Thymus (tissue), 11 donors: ENCODE results near the gene CD2BP2. TPM values are rescaled to one million over a fixed set of nuclear protein-coding genes. Genes with fewer than 3 reads are reported as not detected.

Experiments used
- DNase-seq, 9 donors: peaks; one replicate each; pipeline ENCODE4 v3.0.0-alpha.2; 2013; ENCODE audit warnings: low spot score in 9 of 9, low read depth in 6 of 9, missing footprints in 1 of 9
- H3K27ac ChIP-seq, 2 donors: one replicate each; pipeline ENCODE4 v1.5.1; 2013; ENCODE audit warnings: control low read depth in 1 of 2, low read depth in 1 of 2, low read length in 1 of 2, mild to moderate bottlenecking in 1 of 2, moderate library complexity in 1 of 2
- H3K27me3 ChIP-seq, 2 donors: one replicate each; pipeline ENCODE4 v1.5.1; 2013; ENCODE audit warnings: low read length in 1 of 2; ENCODE audit not compliant: control insufficient read depth in 2 of 2, insufficient read depth in 1 of 2
- H3K36me3 ChIP-seq, 2 donors: one replicate each; pipeline ENCODE4 v1.5.1; 2013; ENCODE audit warnings: low read length in 1 of 2, mild to moderate bottlenecking in 1 of 2, moderate library complexity in 1 of 2; ENCODE audit not compliant: control insufficient read depth in 2 of 2, insufficient read depth in 2 of 2
- H3K4me1 ChIP-seq, 2 donors: one replicate each; pipeline ENCODE4 v1.5.1; 2013; ENCODE audit warnings: low read length in 2 of 2; ENCODE audit not compliant: control insufficient read depth in 2 of 2, insufficient read depth in 2 of 2
- H3K4me3 ChIP-seq, 2 donors: one replicate each; pipeline ENCODE4 v1.5.1; 2013; ENCODE audit warnings: low read length in 2 of 2, control low read depth in 1 of 2, mild to moderate bottlenecking in 1 of 2
- H3K9me3 ChIP-seq, 2 donors: one replicate each; pipeline ENCODE4 v1.5.1; 2013; ENCODE audit warnings: low read length in 1 of 2, mild to moderate bottlenecking in 1 of 2; ENCODE audit not compliant: control insufficient read depth in 2 of 2, insufficient read depth in 1 of 2
- WGBS: extraction: QIAGEN DNeasy Blood & Tissue Kit; methylation state at CpG from one replicate; pipeline ENCODE4 v1.1.7; 2013; 5-methylcytosine and 5-hydroxymethylcytosine counted together
- polyA plus RNA-seq: library from polyadenylated mRNA; stranded (reverse); fragments of 200-250 nt; gene quantifications from one replicate; pipeline ENCODE4 v1.2.3, GENCODE V29; 2013
- total RNA-seq: library from RNA; stranded (reverse); fragments of 120-200 nt; gene quantifications from one replicate; pipeline ENCODE4 v1.2.4, GENCODE V29; 2013
- donor health status: healthy.

The CD2BP2 gene
- total and polyA plus RNA-seq, 2 donors = 48.0 to 49.5 TPM

DNA sequence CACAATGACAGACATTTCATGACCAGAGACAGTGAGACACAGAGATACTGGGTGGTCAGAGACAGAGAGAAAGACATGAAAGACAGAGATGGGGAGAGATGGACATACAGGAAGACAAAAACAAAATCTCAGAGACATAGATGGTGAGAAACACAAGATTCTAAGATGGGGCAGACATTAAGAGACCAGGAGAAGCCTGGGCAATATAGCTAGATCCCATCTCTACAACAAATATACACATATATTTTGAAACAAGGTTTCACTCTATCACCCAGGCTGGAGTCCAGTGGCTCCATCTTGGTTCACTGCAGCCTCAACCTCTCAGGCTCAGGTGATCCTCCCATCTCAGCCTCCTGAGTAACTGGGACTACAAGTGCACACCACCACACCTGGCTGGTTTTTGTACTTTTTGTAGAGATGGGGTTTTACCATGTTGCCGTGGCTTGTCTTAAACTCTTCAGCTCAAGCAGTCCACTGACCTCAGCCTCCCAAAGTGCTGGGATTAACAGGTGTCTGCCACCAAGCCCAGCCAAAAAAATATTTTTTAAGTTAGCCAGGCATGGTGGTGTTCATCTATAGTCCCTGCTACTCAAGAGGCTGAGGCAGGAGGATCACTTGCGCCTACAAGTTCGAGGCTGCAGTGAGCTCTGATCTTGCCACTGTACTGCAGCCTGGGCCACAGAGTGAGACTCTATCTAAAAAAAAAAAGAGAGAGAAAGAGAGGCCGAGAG is 25.1 kb upstream of the CD2BP2 start:
- H3K27ac ChIP-seq = peak overlapping the region; percentile 47 to 100

DNA sequence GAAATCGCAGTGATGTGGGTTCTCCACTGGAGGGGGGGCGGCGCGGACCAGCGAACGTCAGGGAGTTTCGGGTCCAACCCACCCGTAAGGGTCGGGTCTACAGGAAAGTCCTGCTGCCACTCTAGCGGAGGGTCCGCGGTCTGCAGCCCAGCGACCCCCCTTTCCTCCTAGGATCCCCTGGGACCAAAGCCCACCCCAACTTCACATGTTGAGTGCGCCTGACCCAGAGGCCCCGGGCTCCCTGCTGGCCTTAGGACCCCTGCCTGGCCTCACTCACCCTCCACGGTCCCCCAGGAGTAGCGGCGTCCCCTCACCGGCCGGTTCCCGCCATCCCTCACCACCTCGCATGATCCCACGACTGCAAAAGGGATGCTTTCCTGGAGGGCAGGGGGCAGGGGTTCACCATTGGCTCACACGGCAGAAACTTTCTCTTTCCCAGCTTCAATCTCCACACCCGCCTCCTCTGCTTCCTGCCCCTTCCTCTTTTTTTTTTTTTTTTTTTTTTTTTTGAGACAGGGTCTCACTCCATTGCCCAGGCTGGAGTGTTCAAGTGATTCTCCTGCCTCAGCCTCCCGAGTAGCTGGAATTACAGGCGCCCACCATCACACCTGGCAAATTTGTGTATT is 24.2 kb upstream of the CD2BP2 start:
- DNase-seq = no peak
- H3K27me3 ChIP-seq = no peaks in the 10 kb centered on the region
- H3K36me3 ChIP-seq = peaks cover 0 to 13% of the 10 kb centered on the region in 2 donors
- H3K4me1 ChIP-seq = peaks cover 40 to 72% of the 10 kb centered on the region in 2 donors
- peaks cover 2 to 7% of the 10 kb centered on the region in 2 donors for H3K9me3 ChIP-seq
- WGBS = 36% methylated on average over 27 of the region's 27 CpGs
- H3K4me3 ChIP-seq = peak overlapping the region; percentile 57 to 61
- peak overlapping the region; percentile 92 to 100 for H3K27ac ChIP-seq

More for the DNA sequence above, 25.1 kb upstream of the CD2BP2 start:
- H3K4me3 ChIP-seq = no peak overlapping the region
- peaks cover 2 to 7% of the 10 kb centered on the region in 2 donors for H3K9me3 ChIP-seq
- WGBS = 96% methylated on average over 4 of the region's 4 CpGs
- H3K4me1 ChIP-seq = peaks cover 40 to 72% of the 10 kb centered on the region in 2 donors
- DNase-seq = no peak
- peaks cover 0 to 13% of the 10 kb centered on the region in 2 donors for H3K36me3 ChIP-seq
- H3K27me3 ChIP-seq = no peaks in the 10 kb centered on the region

DNA sequence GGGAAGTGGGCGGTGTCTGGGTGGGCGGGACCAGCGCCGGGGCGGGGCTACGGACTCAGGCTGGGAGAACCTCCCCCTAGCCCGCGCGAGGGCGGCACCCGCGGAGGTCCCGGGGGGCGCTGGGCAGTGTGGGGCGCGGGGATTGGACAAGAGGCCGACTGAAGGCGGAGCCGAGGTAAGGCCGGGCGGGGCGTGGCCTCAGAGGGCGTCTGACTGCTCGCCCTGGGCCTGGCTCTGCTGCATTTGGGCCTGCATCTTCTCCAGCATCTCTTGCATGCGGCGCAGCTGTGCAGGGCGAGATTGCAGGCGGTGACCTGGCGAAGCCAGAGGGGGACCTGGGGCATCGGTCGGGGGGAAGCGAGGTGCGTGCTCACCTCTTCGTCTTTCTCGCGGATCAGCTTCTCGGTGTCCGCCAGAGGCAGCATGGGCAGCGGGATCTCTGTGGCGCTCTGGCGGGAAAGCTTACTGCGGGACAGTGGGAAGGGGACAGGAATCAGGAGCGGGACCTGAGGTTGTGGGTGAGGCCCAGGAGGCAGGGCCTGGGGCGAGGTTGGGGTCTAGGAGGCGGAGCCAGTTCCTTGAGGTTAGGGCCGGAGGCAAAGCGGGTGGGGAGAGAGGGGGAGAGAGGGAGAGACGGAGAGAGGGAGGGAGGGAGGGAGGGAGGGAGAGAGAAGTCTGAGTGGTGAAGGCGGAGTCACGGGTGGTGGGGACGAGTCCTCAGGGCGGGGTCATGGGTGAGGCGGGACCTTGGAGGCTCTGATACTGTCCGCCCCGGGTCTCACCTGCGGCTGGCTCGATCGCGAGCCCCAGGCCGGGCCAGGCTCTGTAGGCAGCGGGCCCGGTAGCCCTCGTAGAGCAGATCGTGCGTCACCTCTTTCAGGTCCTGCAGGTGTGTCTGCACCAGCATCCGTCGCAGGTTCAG is 23.4 kb upstream of the CD2BP2 start:
- Histone ChIP-seq H3K4me3 (peak overlapping the region; percentile 57 to 80), H3K36me3 (peaks cover 0 to 13% of the 10 kb centered on the region in 2 donors), H3K27me3 (no peaks in the 10 kb centered on the region), H3K4me1 (peaks cover 40 to 66% of the 10 kb centered on the region in 2 donors), H3K9me3 (peaks cover 2 to 4% of the 10 kb centered on the region in 2 donors), H3K27ac (peak overlapping the region; percentile 92 to 100)
- peak; percentile 88 to 99 (median 98) for DNase-seq
- 1% methylated on average over 67 of the region's 67 CpGs for WGBS

DNA sequence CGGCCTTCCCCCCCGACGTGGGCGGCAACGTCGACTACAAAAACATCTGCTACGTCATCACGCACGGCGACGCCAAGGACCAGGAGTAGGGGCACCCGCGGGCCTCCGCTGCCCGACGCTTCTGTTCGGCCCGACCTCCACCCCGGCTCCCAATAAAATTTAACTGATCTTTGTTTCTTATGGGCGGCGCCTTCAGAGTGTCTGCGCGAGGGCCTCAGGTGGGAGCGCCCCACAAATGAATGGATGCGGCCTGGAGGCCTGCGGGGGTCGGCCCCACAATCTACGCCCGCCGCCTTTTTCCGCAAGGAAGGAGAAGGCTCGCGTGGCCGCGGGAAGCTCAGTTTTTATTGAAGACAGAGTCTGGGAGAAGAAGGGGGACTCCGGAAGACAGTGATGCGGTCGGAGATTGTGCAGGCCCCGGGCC is 22.7 kb upstream of the CD2BP2 start:
- Histone ChIP-seq H3K4me3 (peak overlapping the region; percentile 57 to 80), H3K27ac (peak overlapping the region; percentile 92 to 100), H3K27me3 (no peaks in the 10 kb centered on the region), H3K4me1 (peaks cover 39 to 62% of the 10 kb centered on the region in 2 donors), H3K9me3 (peaks cover under 1 to 2% of the 10 kb centered on the region in 2 donors), H3K36me3 (peaks cover 0 to 13% of the 10 kb centered on the region in 2 donors)
- peak in 8 of 9 donors; percentile 77 to 94 (median 84) for DNase-seq
- WGBS = under 1% methylated on average over 39 of the region's 39 CpGs

DNA sequence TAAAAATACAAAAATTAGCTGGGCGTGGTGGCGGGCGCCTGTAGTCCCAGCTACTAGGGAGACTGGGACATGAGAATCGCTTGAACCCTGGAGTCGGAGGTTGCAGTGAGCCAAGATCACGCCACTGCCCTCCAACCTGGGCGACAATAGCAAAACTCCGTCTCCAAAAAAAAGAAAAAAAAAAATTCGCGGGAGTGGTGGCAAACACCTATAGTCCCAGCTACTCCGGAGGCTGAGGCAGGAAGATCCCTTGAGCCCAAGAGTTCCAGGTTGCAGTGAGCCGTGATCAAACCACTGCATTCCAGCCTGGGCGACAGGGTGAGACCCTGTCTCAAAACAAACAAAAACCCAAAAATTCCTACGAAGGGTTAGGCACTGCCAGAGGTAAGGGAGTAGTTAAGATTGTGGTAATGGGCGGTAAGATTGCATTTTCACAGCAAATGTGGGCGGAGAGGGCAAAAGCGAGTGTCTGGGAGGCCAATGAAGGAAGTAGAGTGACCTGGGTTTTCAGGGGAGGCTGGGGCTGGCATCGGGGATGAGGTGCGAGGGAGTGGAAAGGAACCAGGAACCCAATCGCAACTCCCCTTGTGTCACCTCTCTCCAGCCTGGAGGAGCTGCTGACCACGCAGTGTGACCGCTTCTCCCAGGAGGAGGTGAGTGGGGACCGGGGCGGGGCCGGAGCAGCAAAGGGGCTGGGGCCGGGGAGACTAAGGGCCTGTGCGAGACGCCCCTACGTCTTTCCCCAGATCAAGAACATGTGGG is 22.1 kb upstream of the CD2BP2 start:
- peak overlapping the region; percentile 92 to 100 for H3K27ac ChIP-seq
- no peaks in the 10 kb centered on the region for H3K27me3 ChIP-seq
- H3K4me3 ChIP-seq = peak overlapping the region; percentile 57 to 80
- H3K9me3 ChIP-seq = peaks cover 2 to 3% of the 10 kb centered on the region in 2 donors
- peaks cover 0 to 13% of the 10 kb centered on the region in 2 donors for H3K36me3 ChIP-seq
- 42% methylated on average over 29 of the region's 29 CpGs for WGBS
- no peak for DNase-seq
- peaks cover 41 to 62% of the 10 kb centered on the region in 2 donors for H3K4me1 ChIP-seq

DNA sequence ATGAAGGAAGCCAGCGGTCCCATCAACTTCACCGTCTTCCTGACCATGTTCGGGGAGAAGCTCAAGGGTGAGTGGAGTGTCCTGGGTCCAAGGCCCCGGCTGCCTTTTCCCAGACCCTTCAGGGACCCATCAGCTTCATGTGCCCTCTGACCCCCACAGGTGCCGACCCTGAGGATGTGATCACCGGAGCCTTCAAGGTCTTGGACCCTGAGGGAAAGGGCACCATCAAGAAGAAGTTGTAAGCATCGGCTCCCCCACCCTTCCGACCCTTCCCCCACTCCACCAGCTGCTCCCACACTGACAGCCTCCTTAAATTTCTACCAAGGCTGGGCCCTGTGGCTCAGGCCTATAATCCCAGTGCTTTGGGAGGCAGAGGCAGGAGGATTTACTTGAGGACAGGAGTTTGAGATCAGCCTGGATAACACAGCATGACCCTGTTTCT is 21.4 kb upstream of the CD2BP2 start:
- peaks cover 44 to 62% of the 10 kb centered on the region in 2 donors for H3K4me1 ChIP-seq
- no peak overlapping the region for H3K4me3 ChIP-seq
- peaks cover 0 to 13% of the 10 kb centered on the region in 2 donors for H3K36me3 ChIP-seq
- no peak overlapping the region for H3K27ac ChIP-seq
- WGBS = 98% methylated on average over 8 of the region's 8 CpGs
- no peak for DNase-seq
- no peaks in the 10 kb centered on the region for H3K27me3 ChIP-seq
- H3K9me3 ChIP-seq = peaks cover 2 to 3% of the 10 kb centered on the region in 2 donors

DNA sequence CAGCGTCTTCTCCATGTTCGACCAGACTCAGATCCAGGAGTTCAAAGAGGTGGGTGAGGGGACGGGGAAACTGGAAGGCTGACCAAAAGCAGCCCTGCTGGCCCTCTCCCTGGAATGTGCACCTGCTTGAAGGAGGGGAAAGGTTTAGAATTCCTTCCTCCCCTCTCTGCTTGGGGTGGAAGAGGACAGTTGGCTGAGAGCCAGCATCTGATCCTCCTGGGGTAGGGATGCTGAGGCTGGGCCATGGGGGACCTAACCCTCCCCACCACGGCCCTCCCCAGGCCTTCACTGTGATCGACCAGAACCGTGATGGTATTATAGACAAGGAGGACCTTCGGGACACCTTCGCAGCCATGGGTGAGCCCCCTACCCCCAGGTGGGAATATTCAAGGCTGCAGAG is 20.8 kb upstream of the CD2BP2 start:
- WGBS = 96% methylated on average over 8 of the region's 8 CpGs

DNA sequence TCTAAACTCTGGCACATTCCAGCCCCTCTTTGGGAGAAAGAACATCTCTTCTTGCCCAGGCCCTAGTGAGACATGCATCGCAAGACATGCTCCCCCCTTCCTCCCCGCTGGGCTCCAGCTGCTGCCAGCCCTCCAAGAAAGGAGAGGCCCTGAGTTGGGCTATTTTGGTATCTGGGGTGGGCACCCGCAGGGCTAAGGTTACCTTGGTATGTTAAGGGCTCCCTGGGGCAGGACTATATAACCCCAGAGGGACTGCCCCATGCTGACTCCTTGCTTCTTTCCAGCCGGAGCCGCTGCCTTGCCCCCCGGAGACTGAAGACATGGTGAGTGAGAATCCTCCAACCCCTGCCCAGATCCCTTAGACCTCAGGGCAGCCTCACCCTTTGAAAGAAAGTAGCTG is 19.4 kb upstream of the CD2BP2 start, which contains the start of gene MYL11:
Gene MYL11, plus strand, starts transcription at position 265 of the 400 bp plus-strand sequence. Its CDS starts 56 bp downstream, at position 321.
- H3K4me1 ChIP-seq = peaks cover 31 to 51% of the 10 kb centered on the region in 2 donors
- H3K36me3 ChIP-seq = peaks cover 0 to 6% of the 10 kb centered on the region in 2 donors
- H3K27me3 ChIP-seq = no peaks in the 10 kb centered on the region
- no peak for DNase-seq
- WGBS = 96% methylated on average over 6 of the region's 6 CpGs
- H3K27ac ChIP-seq = no peak within 1 kb of the TSS
- no peak within 1 kb of the TSS for H3K4me3 ChIP-seq
- peaks cover 2 to 3% of the 10 kb centered on the region in 2 donors for H3K9me3 ChIP-seq

More for the DNA sequence above, 20.8 kb upstream of the CD2BP2 start:
- Histone ChIP-seq H3K27ac (no peak overlapping the region), H3K36me3 (peaks cover 0 to 13% of the 10 kb centered on the region in 2 donors), H3K9me3 (peaks cover 2 to 3% of the 10 kb centered on the region in 2 donors), H3K4me3 (no peak overlapping the region), H3K4me1 (peaks cover 44 to 62% of the 10 kb centered on the region in 2 donors), H3K27me3 (no peaks in the 10 kb centered on the region)
- DNase-seq = no peak
